ENCODE results near the gene GYS1.

- TF ChIP-seq EZH2 (IDR thresholded peaks at IDR 0.05; ENCODE audit: low read length, missing control alignments) (no peak), CTCF (conservative IDR thresholded peaks at IDR 0.05 in 1 of 2, IDR thresholded peaks at IDR 0.05 in 1 of 2; ENCODE audit: low read depth in 1 of 2, low read length in 2 of 2) (no peak)
Observed at GRCh38 chr19:48994035-48994386, 902 bp upstream of the GYS1 start.

All from fibroblast of lung (primary cell).